GM19035 (cell line): ENCODE measurements around the gene TGM1.
A peak's percentile ranks its signal among the peaks of the same experiment; 100 is the strongest.
"Not testable (repeated sequence)": the region's sequence is repeated elsewhere in the genome, so short reads cannot be mapped to it uniquely, and the experiment has no call there.

Experiments
- ATAC-seq: cut with Tn5 transposase; IDR thresholded peaks from one replicate; pipeline ENCODE4 v1.9.1; 2021; ENCODE audit not compliant: unreplicated experiment

TGM1 gene

DNA sequence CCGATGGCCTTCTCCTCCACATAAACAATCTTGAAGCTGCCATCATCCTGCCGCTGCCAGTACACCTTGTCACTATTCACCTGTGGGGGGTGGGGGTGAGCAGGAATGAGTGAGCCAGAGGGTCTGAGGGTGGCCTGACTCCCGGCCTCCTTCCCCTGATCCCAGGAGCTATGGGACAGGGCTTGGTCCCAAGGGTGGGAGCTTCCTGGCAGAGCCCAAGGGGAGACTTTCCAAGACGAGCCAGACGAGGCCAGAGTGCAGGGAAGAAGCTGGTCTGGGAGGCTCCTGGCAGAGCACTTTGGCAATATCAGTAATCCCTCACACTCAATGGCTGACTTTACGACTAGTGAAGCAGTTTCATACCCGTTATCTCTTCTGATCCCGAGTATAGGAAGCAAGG is 7.5 kb downstream of the TGM1 start:
- no peak for ATAC-seq

DNA sequence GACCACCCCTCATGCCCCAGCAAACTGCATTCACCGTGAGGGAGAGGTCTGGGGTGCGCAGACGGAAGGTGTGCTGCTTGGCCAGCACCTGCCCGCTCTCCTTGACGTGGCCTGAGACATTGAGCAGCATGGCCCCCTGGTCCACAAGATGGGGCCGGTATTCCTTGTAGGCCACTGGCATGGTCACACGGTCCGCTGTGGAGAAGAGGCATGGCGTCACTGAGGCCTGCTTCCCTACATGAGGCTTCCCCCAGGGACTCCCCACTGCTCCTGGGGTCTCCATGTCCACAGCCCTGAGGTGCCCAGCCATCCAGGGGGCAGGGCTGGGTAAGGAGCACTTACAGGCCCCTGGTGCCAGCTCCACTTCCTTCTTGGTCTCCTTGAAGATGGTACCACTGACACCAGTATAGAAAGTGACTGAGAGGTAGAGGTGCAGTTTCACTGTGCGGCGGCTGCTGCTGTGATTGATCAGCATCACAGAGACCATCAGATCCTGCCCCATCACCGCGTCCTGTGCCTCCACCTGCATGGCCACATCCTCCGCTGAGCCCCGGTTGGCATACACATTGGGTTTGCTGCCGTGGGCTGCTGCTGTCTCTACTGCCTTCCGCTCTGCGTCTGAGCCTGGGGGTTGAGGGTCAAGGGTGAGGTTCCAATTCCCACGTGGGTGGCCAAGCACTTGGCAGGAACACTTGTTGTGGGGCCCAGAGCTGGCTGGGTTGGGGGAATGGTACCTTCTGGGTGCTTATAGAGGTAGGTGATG is 8.2 kb downstream of the TGM1 start:
- ATAC-seq: no peak

DNA sequence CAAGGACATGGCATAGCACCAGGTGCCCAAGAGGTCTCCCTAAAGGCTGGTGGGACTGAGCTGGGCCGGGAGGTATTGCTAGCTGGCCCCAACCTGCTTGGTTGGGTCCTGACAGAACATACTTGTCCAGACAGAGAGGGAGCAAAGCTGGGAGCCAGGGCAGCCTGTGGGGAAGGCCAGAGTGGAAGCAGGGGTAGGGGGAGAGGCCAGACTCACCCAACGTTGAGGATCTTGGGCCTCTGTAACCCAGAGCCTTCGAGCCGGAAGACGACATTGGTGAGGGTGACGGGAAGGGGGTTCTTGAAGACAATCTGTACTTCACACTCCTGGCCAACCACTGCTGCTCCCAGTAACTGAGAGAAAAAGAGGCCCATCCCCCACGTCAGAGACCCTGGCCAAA is 9.0 kb downstream of the TGM1 start:
- no peak for ATAC-seq

DNA sequence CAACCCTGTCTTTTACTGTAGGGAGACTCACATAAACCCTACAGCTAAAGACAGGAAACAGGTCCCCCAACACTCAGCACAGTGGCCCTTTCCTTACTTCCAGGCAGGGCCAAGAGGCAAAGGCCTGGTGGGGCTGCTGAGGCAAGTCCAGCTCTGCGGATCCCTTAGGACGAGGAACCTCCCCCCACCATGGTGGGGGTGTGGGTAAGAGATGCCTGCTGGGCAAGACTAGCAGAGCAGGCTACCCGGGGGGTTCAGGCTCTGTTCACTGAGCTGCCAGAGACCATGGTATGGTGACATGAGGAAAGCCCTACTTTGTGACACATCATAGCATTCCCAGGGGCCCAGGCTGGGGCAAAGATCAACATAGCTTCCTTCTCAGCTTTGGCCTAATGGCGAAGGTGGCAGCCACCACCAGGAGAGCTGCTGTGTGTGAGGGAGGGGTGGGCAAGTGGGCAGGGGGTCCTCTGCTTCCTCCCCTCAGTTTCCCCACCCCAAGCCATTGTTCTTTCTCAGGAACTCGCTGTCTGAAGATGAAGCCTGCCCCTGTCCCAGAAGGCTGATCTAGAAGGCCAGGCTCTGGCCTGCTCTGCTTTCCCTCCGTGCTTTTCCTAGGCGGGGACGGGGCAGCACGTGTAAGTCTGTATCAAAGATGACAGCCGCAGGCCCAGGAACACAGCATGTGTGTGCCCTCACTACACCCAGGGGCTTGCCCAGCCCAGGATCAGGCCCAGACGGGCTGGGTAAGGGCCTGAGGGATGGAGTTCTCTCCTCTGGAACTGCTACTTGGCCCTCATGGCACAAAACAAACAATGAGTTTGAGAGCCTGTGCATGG is 10.5 kb downstream of the TGM1 start:
- no peak for ATAC-seq

DNA sequence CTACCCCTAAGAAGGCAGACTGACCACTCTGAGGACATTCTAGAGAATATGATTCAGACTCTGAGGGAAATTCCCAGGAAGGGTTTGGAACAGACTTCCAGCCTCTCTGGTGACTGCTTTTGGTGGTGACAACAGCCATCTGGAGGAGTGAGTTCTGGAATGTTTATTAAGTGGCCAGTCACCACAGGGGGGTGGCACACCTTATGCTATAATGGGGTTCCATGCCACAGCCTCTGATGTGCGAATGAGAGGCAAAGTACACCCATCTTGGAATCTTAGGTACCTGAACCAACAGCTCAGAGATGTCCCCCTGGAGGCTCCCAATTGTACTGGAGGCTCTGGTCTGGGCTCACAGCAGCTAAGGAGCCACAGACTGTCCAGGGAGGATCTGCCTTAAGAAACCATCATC is 11.1 kb downstream of the TGM1 start:
- no peak for ATAC-seq

DNA sequence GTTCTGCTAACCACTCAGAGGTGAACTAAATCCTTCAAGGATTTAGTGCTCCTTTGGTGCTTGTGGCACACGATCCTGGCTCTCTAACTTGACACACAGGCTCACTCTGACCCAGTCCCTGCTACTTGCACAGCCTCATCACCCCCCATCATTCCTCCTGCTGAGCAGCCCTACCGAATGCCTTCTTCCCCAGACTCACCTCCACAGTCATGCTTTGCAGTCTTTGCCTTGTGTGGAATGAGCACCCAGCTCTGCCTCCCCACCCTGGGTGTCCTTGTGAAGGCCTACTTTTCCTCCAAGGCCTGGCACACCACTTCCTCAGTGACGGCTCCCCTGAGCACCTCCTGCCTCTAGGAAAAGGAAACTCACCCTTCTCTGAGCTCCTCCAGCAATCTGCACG is 12.6 kb downstream of the TGM1 start:
- ATAC-seq: no peak

DNA sequence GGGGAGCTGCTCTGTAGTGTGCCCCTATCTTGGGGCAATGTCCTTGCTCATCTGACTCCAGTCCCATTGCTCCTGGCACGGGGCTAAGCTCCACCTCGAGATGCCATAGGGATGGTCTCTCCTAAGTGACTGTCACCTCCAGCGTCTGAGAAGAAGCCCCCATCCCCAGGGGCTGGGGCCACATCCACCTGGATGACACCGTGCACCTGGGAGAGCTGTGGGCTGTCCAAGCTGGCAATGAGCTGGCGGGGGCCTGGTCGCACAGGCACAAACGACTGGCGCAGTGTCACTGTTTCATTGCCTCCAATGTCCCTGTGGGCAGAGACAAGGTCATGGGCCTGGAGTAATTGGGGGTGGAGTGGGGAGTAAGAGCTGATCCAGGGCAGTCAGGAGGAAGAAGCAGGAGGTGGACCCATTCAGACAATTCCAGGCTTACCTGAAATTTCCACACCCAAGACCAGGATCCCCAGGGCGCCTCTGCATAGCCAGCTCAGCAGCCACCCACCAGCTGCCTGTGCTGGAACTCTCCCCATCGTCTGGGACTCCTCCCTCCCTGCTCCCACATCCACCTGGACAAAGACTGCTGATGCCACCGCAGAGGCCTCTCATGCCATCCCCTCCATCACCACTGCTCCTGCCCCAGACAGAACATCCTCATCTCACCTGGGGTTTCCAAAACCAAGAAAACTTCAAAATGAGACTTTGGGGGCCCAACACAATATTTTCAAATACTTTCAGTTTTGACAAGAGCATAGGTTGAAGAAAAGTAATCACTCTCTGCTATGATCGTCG is 13.6 kb downstream of the TGM1 start:
- ATAC-seq: no peak

DNA sequence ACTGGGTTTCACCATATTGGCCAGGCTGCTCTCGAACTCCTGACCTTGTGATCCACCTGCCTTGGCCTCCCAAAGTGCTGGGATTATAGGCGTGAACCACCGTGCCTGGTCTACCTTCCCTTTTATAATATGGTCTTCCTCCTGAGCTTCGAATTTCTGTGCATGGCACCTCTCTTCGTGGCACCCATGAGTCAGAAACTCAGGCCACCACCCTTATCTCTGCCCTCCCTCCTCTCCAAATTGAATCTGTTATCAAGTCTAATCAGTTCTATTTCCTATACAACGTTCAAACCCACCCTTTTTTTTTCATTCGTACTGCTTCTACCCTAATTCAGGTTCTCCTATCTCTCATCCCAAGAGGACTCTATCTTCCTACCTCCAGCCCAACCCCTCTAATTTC is 15.6 kb downstream of the TGM1 start:
- ATAC-seq: no peak

DNA sequence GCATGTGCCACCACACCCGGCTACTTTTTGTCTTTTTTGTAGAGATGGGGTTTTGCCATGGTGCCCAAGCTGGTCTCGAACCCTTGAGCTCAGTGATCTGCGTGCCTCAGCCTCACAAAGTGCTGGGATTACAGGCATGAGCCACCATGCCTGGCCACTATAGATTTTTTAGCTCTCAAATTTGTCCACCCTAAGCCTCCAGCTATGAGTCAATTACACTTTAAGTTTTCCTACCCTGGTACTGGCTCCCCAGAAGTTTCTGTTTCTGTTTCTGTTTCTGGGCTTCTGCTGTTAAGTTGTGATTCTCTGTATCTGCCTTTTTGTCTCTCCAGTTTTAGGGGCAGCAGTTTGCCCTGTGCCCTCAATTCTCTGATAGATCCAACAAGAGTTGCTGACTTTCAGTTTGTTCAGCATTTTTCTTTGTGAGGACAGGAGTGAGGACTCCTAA is 16.2 kb downstream of the TGM1 start:
- no peak for ATAC-seq

DNA sequence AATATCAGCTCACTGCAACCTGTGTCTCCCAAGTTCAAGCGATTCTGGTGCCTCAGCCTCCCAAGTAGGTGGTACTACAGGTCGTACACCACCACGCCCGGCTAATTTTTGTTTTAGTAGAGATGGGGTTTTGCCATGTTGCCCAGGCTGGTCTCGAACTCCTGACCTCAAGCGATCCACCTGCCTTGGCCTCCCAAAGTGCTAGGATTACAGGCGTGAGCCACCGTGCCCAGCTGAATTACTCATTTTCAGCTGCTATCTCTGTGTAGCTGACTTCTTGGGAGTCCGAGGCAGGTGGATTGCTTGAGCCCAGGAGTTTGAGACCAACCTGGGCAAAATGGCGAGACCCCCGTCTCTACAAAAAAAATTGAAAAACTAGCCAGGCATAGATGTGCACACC is 17.6 kb downstream of the TGM1 start:
- not testable (repeated sequence) for ATAC-seq

DNA sequence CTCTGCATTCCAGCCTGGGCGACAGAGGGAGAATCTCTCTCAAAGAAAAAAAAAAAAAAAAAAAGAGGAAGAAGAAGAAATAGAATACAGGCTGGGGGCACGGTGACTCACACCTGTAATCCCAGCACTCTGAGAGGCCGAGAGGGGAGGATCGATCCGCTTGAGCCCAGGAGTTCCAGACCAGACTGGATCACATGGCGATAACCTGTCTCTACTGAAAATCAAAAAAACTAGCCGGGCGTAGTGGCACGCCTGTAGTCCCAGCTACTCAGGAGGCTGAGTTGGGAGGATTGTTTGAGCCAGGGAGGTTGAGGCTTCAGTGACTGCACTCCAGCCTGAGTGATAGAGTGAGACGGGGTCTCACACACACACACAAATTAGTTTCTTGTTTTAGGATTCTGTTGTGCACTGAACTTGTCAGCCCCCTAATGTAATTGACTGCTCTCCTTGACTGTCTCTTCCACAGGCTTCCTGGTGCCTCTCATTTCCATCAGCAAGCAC is 19.6 kb downstream of the TGM1 start:
- peak; percentile 0 for ATAC-seq

DNA sequence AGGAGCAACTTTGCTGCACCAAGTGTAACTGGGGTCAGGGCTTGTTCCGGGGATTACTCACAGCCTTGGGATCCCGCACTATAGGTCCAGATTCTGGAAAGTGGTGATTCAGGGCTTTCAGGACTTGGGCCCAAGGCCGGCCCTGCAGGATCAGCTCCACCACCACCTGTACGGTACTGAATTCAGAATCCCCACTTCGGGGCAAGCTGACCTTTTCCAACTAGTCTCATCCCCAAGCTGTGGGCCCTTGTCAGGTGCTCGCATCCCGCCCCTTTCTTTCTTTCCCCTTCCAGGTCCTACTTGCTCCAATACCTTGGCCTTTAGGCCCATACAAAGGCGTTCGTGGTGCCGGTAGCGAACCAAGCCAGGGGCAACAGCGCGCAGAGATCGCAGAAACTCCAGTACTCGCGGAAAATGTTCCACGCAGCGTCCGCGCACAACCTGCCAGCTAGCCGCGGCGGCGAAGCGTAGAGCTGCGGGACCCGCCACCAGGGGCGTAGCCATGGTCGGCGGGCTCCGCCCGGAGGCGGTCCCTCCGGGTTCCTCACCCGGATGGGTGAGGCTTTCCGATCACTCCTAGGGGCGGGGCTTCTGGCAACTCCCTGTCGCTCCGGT is 21.0 kb downstream of the TGM1 start:
- peak; percentile 76 for ATAC-seq

DNA sequence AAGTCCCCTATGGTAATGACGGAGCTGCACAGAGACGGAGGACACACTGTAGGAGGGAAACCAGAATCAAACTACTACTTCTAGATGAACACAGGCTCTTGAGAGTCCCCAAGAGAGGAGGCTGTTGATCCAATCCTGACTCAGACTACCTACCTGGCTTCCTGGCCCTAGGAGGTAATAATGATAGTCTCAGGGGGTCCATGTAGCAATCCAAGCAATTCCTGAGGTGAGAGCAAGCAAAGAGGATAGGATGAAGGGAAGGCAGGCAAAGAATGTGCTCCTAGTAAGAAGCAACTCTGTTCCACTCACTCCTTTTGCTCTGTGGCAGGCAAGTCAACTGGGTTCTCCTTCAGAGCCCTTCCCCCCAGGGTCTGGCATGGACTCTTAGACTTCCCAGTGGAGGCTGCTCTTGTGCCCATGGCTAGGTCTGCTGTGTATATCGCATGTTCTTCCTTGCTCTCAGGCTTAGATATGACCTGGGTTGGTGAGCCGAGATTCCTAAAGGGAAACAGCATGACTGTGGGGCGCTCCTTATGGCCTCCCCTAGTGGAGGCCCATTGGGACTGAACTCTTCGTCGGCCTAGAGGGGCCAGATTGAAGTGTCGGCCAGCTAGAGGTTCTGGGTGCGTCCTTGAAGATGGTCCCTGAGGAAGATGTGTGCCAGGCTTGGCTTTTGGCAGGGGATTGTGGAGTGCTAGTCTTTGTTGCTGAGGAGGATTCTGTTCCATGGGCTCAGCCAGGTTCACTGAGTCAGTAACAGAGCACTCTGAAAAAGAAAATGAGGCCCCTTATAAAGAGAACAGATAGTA is 22.7 kb downstream of the TGM1 start:
- ATAC-seq: no peak

DNA sequence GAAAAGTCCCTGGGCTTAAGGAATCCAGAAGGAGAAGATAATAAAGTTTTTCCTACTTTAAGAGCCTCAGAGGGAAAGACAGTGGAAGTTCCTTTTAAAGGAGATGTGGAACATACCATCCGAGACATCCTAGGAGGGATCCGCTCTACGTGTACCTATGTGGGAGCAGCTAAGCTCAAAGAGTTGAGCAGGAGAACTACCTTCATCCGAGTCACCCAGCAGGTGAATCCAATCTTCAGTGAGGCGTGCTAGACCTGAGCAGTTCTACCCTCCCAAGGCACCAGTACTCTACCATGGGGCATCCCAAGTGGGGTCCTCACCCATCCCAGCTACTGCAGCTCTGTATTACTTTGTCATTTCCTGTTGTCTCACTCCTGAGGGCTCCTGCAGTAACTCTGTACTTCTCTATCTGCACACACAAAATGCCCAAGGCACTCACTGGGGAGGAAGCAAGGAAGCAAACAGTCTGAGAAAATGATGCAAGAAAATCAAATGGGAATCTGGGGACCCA is 24.4 kb downstream of the TGM1 start:
- ATAC-seq: no peak

DNA sequence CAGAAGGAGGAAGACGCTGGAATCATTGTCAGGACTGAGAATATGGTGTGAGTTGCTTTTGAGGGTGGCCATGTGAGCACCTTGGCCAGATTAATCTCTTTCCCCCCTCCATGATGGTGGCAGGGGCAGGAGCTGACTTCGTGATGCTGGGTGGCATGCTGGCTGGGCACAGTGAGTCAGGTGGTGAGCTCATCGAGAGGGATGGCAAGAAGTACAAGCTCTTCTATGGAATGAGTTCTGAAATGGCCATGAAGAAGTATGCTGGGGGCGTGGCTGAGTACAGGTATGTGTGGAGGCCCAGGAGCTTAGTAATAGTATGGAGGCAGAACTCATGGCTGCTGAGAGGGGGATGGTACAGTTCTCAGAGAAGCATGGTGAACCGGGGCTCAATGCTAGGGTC is 24.9 kb downstream of the TGM1 start:
- no peak for ATAC-seq

DNA sequence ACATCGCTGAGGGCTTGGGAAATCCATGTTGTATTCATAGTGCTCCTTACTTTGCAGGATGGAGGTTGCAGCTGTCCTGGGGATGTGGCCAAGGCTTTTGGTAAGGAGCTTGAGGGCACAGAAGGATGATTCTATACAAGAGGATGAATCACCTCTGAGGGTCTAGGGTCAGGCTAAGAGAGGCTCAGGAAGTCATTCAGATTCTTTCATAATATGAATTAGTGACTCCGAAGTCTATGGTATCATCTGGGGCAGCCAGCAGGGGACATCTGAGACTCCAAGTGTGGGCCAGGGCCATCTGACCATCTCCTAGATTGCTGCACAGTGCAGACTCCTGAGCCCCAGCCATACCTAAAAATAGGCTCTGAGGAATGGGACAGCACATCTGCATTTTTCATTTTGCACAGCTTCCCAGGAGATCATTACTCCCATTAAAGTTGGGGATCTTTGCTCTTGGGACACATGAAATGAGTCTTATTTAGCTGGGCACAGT is 25.5 kb downstream of the TGM1 start:
- no peak for ATAC-seq

DNA sequence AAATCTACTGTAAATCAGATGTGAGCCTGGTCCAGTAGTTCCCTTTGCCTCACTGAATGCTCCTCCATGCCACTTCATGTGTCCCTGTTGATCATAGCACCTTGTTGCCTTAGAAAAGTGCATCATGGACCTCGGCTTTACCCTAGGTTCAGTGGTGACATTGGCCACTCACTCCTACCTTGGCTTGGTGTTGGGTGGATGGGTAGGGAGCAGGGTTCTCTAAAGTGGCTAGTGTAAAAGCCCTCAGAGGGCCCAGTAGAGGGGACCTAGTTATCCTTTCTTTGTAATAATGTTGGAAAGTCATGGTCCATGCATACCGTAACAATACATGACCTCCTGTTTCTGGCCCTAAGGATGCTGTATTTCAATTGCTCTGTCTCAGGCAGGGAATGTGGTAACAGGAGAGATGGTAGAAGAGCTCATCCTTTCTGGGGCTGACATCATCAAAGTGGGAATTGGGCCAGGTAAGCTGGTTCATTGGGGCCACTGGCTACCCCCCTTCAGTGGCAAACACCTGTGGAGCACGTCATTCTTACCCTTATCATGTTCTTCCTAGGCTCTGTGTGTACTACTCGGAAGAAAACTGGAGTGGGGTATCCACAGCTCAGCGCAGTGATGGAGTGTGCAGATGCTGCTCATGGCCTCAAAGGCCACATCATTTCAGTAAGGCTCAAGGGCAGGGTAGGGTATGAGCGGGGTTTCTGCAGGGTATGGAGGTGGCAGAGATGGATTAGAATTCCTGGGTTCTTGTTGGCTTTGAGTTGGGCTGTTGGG is 26.1 kb downstream of the TGM1 start:
- ATAC-seq: no peak

DNA sequence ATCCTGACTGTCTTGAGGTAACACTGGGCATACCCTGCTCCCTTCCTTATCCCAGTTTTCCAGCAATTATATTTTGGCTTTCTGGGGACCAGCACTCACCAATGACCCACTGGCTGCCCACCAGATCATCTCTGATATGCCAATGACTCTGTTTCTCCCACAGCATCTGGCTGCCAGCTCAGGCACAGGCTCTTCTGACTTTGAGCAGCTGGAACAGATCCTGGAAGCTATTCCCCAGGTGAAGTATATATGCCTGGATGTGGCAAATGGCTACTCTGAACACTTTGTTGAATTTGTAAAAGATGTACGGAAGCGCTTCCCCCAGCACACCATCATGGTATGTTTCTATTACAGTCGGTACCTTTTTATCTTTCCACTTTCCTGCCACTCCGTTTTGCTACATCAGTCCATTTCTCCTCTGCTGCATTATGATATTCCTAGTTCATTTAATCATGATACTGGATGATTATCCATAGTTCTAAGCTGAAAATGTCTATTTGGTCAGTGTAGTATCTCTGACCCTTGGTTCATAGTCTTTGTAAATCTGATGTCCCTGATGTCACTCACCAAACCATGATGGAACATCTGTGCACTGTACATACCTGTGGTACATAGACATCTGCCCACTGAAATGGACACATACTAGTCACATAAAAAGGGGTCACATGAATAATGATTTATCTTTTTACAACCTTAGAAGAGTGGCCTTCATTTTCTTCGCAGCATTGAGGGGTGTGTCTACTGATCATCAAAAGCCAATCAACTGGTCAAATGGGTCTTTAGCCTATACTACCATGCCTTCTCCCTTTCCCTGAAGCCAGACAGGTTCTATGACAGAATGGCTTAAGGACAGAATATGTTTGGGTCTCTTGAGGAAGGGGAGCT is 26.9 kb downstream of the TGM1 start:
- no peak for ATAC-seq
